HFFc6 (cell line): ENCODE results near the gene OR9K2. TPM values are rescaled to one million over a fixed set of nuclear protein-coding genes. Genes with fewer than 3 reads are reported as not detected.

ENCODE experiments used
- DNase-seq: peaks from one replicate; pipeline ENCODE4 v3.0.0-alpha.2; 2018
- H3K27ac Mint-ChIP-seq: 2 replicates; pipeline ENCODE4 v1.8.0; 2020; ENCODE audit warnings: mild to moderate bottlenecking, mixed read lengths
- H3K27me3 Mint-ChIP-seq: 2 replicates; pipeline ENCODE4 v1.8.0; 2021; ENCODE audit warnings: mild to moderate bottlenecking, moderate library complexity, mixed read lengths; ENCODE audit not compliant: insufficient read depth
- H3K36me3 Mint-ChIP-seq: 2 replicates; pipeline ENCODE4 v1.8.0; 2021; ENCODE audit warnings: low read depth, mixed read lengths
- H3K4me1 Mint-ChIP-seq: 2 replicates; pipeline ENCODE4 v1.8.0; 2020; ENCODE audit warnings: low read depth, mixed read lengths
- H3K4me3 Mint-ChIP-seq: 2 replicates; pipeline ENCODE4 v1.8.0; 2020; ENCODE audit warnings: mild to moderate bottlenecking, moderate library complexity, mixed read lengths
- H3K9me3 Mint-ChIP-seq: 2 replicates; pipeline ENCODE4 v1.8.0; 2020; ENCODE audit warnings: mild to moderate bottlenecking, mixed read lengths
- CTCF ChIP-seq: fragments of 200-600 bp; sonication (generic); IDR thresholded peaks from 2 replicates; pipeline ENCODE4 v1.5.0; 2021; ENCODE audit warnings: antibody characterized with exemption, mild to moderate bottlenecking
- long read RNA-seq: library from polyadenylated mRNA; unstranded; transcript quantifications from one replicate; pipeline ENCODE4 v2.0.0, GENCODE V29; 2019
- total RNA-seq, 6 experiments: library from RNA; stranded (reverse); fragmentation: NEBNext Ultra II Directional; extraction: Animal tissue kit (Norgen Biotek cat#: 25700); gene quantifications; 2 replicates in 1 of 6; 3 replicates in 5 of 6; pipeline ENCODE4 v1.2.3, GENCODE V29; 2021

The OR9K2 gene
- total RNA-seq = not detected
- long read RNA-seq = 0 reads

GRCh38 chr12:55126106-55126505 lies at the start of gene OR9K2:
TSS of gene OR9K2 (plus strand) at chr12:55126406. CDS start at chr12:55129835, 3,429 bp downstream.
- no peak for DNase-seq
- Mint-ChIP-seq H3K27ac (no peak within 1 kb of the TSS), H3K9me3 (peaks cover 22% of the 10 kb centered on the region), H3K4me1 (no peaks in the 10 kb centered on the region), H3K4me3 (no peak within 1 kb of the TSS), H3K27me3 (no peaks in the 10 kb centered on the region), H3K36me3 (peaks cover 4% of the 10 kb centered on the region; the same call in 1 of the 2 replicates)
- TF ChIP-seq CTCF = no peak

GRCh38 chr12:55092579-55092978 lies 33.6 kb upstream of the OR9K2 start:
- DNase-seq = no peak
- TF ChIP-seq CTCF = peak; percentile 52
- no peak overlapping the region for H3K4me3 Mint-ChIP-seq
- H3K9me3 Mint-ChIP-seq = no peaks in the 10 kb centered on the region
- H3K27ac Mint-ChIP-seq = no peak overlapping the region
- H3K27me3 Mint-ChIP-seq = peaks cover 2% of the 10 kb centered on the region; the same call in 1 of the 2 replicates
- no peaks in the 10 kb centered on the region for H3K4me1 Mint-ChIP-seq
- no peaks in the 10 kb centered on the region for H3K36me3 Mint-ChIP-seq

- DNase-seq = no peak
- no peaks in the 10 kb centered on the region for H3K27me3 Mint-ChIP-seq
Observed at GRCh38 chr12:55112378-55112875, 13.8 kb upstream of the OR9K2 start.

GRCh38 chr12:55116152-55116551 lies 10.1 kb upstream of the OR9K2 start:
- peaks cover 9% of the 10 kb centered on the region for H3K9me3 Mint-ChIP-seq
- no peak for TF ChIP-seq CTCF
- no peaks in the 10 kb centered on the region for H3K27me3 Mint-ChIP-seq
- H3K4me3 Mint-ChIP-seq = no peak overlapping the region
- H3K36me3 Mint-ChIP-seq = no peaks in the 10 kb centered on the region
- no peak for DNase-seq
- H3K4me1 Mint-ChIP-seq = no peaks in the 10 kb centered on the region
- no peak overlapping the region for H3K27ac Mint-ChIP-seq

More at GRCh38 chr12:55112378-55112875, 13.8 kb upstream of the OR9K2 start:
- H3K27ac Mint-ChIP-seq = no peak overlapping the region
- peaks cover 9% of the 10 kb centered on the region for H3K9me3 Mint-ChIP-seq
- no peak for TF ChIP-seq CTCF
- H3K4me1 Mint-ChIP-seq = no peaks in the 10 kb centered on the region
- no peak overlapping the region for H3K4me3 Mint-ChIP-seq
- no peaks in the 10 kb centered on the region for H3K36me3 Mint-ChIP-seq

- Mint-ChIP-seq H3K27ac (no peak overlapping the region), H3K27me3 (no peaks in the 10 kb centered on the region)
- TF ChIP-seq CTCF = peak; percentile 26; the same call in 1 of the 2 replicates
Observed at GRCh38 chr12:55132816-55133215, 6.6 kb downstream of the OR9K2 start.

More at GRCh38 chr12:55132816-55133215, 6.6 kb downstream of the OR9K2 start:
- Mint-ChIP-seq H3K9me3 (peaks cover 23% of the 10 kb centered on the region), H3K4me3 (no peak overlapping the region), H3K4me1 (no peaks in the 10 kb centered on the region), H3K36me3 (no peaks in the 10 kb centered on the region)
- DNase-seq = no peak
